Natural killer cell (primary cell): ENCODE measurements around the gene KIZ. TPM values are rescaled to one million over a fixed set of nuclear protein-coding genes. Genes with fewer than 3 reads are reported as not detected.

Experiments
- ATAC-seq, 3 donors: fragments of 150-1000 bp in 2 of 3; fragments of 200-7000 bp in 1 of 3; cut with Tn5 transposase; 1 replicate in 1 of 3; 2 replicates in 2 of 3; pipeline ENCODE4 v1.10.0; 2021; ENCODE audit warnings: mild to moderate bottlenecking in 2 of 3, moderate library complexity in 2 of 3
- DNase-seq, 2 donors: peaks; one replicate each; pipeline versions ENCODE4 v3.0.0 to v3.0.0-alpha.2; 2013 to 2021; ENCODE audit warnings: mixed read lengths in 1 of 2
- H3K27ac ChIP-seq: one replicate; pipeline ENCODE4 v1.5.1; 2013; ENCODE audit warnings: mild to moderate bottlenecking, low read length
- H3K27me3 ChIP-seq: one replicate; pipeline ENCODE4 v1.6.1; 2013; ENCODE audit warnings: low read length; ENCODE audit not compliant: control insufficient read depth, insufficient read depth
- H3K36me3 ChIP-seq: one replicate; pipeline ENCODE4 v1.6.1; 2013; ENCODE audit warnings: low read length; ENCODE audit not compliant: control insufficient read depth, insufficient read depth
- H3K4me1 ChIP-seq: one replicate; pipeline ENCODE4 v1.6.1; 2013; ENCODE audit warnings: low read length; ENCODE audit not compliant: control insufficient read depth, insufficient read depth
- H3K4me3 ChIP-seq: one replicate; pipeline ENCODE4 v1.5.1; 2013; ENCODE audit warnings: low read length
- H3K9me3 ChIP-seq: one replicate; pipeline ENCODE4 v1.6.1; 2013; ENCODE audit warnings: low read length; ENCODE audit not compliant: control insufficient read depth, insufficient read depth
- H3K27ac Mint-ChIP-seq, 2 donors: one replicate each; pipeline ENCODE4 v1.8.0; 2022; ENCODE audit warnings: mild to moderate bottlenecking in 2 of 2, mixed read lengths in 2 of 2, moderate library complexity in 1 of 2
- H3K27me3 Mint-ChIP-seq, 2 donors: one replicate each; pipeline ENCODE4 v1.8.0; 2022; ENCODE audit warnings: low read depth in 2 of 2, mixed read lengths in 2 of 2
- H3K36me3 Mint-ChIP-seq: one replicate; pipeline ENCODE4 v1.8.0; 2022; ENCODE audit warnings: mixed read lengths
- H3K4me1 Mint-ChIP-seq, 2 donors: one replicate each; pipeline ENCODE4 v1.8.0; 2022; ENCODE audit warnings: mixed read lengths in 2 of 2
- H3K4me3 Mint-ChIP-seq: one replicate; pipeline ENCODE4 v1.8.0; 2022; ENCODE audit warnings: mild to moderate bottlenecking, moderate library complexity, mixed read lengths
- H3K9me3 Mint-ChIP-seq, 2 donors: one replicate each; pipeline ENCODE4 v1.8.0; 2022; ENCODE audit warnings: mixed read lengths in 2 of 2
- CTCF ChIP-seq: fragments of 200-600 bp; IDR thresholded peaks from one replicate; pipeline ENCODE4 v1.8.0; 2022; ENCODE audit warnings: antibody characterized with exemption
- WGBS: methylation state at CpG from one replicate; pipeline ENCODE4 v1.1.7; 2013; ENCODE audit warnings: missing lambda C conversion rate; ENCODE audit not compliant: insufficient coverage; 5-methylcytosine and 5-hydroxymethylcytosine counted together
- intact Hi-C: fragments of 100-400 bp; cut with micrococcal nuclease; formaldehyde crosslinking; loops from one replicate; pipeline ENCODE4 v1.14.2; 2022
- total RNA-seq, 4 donors: library from RNA; stranded (reverse); fragments of 120-200 nt in 1 of 4; gene quantifications; one replicate each; pipeline versions ENCODE4 v1.2.3 to v1.2.4, GENCODE V29; 2013 to 2022

KIZ gene
- total RNA-seq, 3 donors from 2014 or later (not counting 1 experiment from before 2014, with no cell fraction given) = 32.9 to 38.2 (median 35.3) TPM

- Histone ChIP-seq H3K9me3 (no peaks in the 10 kb centered on the region), H3K4me3 (no peak overlapping the region), H3K4me1 (peaks cover 13% of the 10 kb centered on the region), H3K27me3 (no peaks in the 10 kb centered on the region), H3K27ac (no peak overlapping the region), H3K36me3 (peaks cover 8% of the 10 kb centered on the region)
- intact Hi-C loops = no loop called here
- WGBS = 98% methylated on average over 5 of the region's 5 CpGs
- no peaks in the 10 kb centered on the region for H3K36me3 Mint-ChIP-seq
- no peak for ATAC-seq
- no peak for TF ChIP-seq CTCF
- H3K9me3 Mint-ChIP-seq = no peaks in the 10 kb centered on the region
- H3K27me3 Mint-ChIP-seq = no peaks in the 10 kb centered on the region
- H3K4me1 Mint-ChIP-seq = peaks cover 17 to 27% of the 10 kb centered on the region in 2 donors
- no peak for DNase-seq
- H3K4me3 Mint-ChIP-seq = no peak overlapping the region
- no peak overlapping the region for H3K27ac Mint-ChIP-seq
These were observed 4.0 kb downstream of the KIZ start for GRCh38 chr20:21129861-21130260.

- H3K4me1 ChIP-seq = no peaks in the 10 kb centered on the region
- TF ChIP-seq CTCF = no peak
- no peak for ATAC-seq
- 89% methylated on average over 4 of the region's 4 CpGs for WGBS
- Mint-ChIP-seq H3K4me3 (no peak overlapping the region), H3K9me3 (no peaks in the 10 kb centered on the region), H3K27ac (no peak overlapping the region), H3K36me3 (peaks cover 12% of the 10 kb centered on the region), H3K4me1 (peaks cover 0 to 8% of the 10 kb centered on the region in 2 donors), H3K27me3 (no peaks in the 10 kb centered on the region)
- no peaks in the 10 kb centered on the region for H3K27me3 ChIP-seq
- no peaks in the 10 kb centered on the region for H3K9me3 ChIP-seq
- no peak overlapping the region for H3K4me3 ChIP-seq
- intact Hi-C loops = no loop called here
- H3K27ac ChIP-seq = no peak overlapping the region
- H3K36me3 ChIP-seq = peaks cover 15% of the 10 kb centered on the region
- no peak for DNase-seq
These were observed 7.5 kb downstream of the KIZ start for GRCh38 chr20:21133404-21133803.

GRCh38 chr20:21133917-21134622 is 8.2 kb downstream of the KIZ start:
- no peak overlapping the region for H3K4me3 ChIP-seq
- TF ChIP-seq CTCF = no peak
- DNase-seq (no peak), ATAC-seq (no peak)
- intact Hi-C loops = no loop called here
- no peaks in the 10 kb centered on the region for H3K9me3 Mint-ChIP-seq
- peaks cover 0 to 1% of the 10 kb centered on the region in 2 donors for H3K4me1 Mint-ChIP-seq
- no peak overlapping the region for H3K27ac ChIP-seq
- peaks cover 13% of the 10 kb centered on the region for H3K36me3 Mint-ChIP-seq
- no peak overlapping the region for H3K4me3 Mint-ChIP-seq
- H3K27ac Mint-ChIP-seq = no peak overlapping the region
- H3K4me1 ChIP-seq = no peaks in the 10 kb centered on the region
- 88% methylated on average over 14 of the region's 16 CpGs for WGBS
- H3K27me3 ChIP-seq = no peaks in the 10 kb centered on the region
- no peaks in the 10 kb centered on the region for H3K27me3 Mint-ChIP-seq
- H3K9me3 ChIP-seq = no peaks in the 10 kb centered on the region
- H3K36me3 ChIP-seq = peaks cover 16% of the 10 kb centered on the region
